Heart right ventricle (tissue), 12 donors: Measurements from ENCODE around the gene TMSB15B. TPM values are rescaled to one million over a fixed set of nuclear protein-coding genes. Genes with fewer than 3 reads are reported as not detected.

Source experiments
- polyA plus RNA-seq, 2 donors: library from polyadenylated mRNA; stranded (reverse); fragments of 200-250 nt; gene quantifications; one replicate each; pipeline ENCODE4 v1.2.3, GENCODE V29; 2013
- total RNA-seq, 10 donors: library from RNA; stranded (reverse); fragmentation: NEBNext Ultra II Directional in 3 of 10; extraction: Animal tissue kit (Norgen Biotek cat#: 25700) in 3 of 10; gene quantifications; one replicate each; pipeline versions ENCODE4 v1.2.1 to v1.2.4, GENCODE V29; 2021 to 2023
- donor health status: ischemic (EF 13 %, LVEDD 7.1; RV severe dilation, severe dysfunction).
- donor health status: healthy with polysubstance abuse.
- donor health status: DM: no; HTN: yes; CAD: no.
- donor health status: DM: no; HTN: no; CAD: no.
- donor health status: ischemic (EF 25% LVEDD 6.9; RV normal size, moderate dysfunction).
- donor health status: ischemic (EF 25% LVEDD 5.7; RV mildly dilated, moderate dysfunction).
- donor health status: healthy.
- donor health status: nonischemic (EF 11% LVEDD 7.7; RV severe dilation, severe dysfunction).
- donor health status: DM: yes; HTN: yes; CAD: no.
- donor health status: PGD.
- donor health status: ischemic (EF 29% LVEDD 5.4; RV normal size, mild dysfunction).
- donor health status: nonischemic (EF 23%, LVEDD 6.1; RV moderate dilation, normal function).

Gene TMSB15B
- total and polyA plus RNA-seq, 12 donors: 0.28 to 1.6 (median 0.51) TPM; not detected in 2

Other genes starting within 250 kb of the TMSB15B start
- 10 to 100 TPM in 1 of 10 donors, 1 to 10 TPM in 8, under 1 TPM in 1; 0.94 to 10.4 (median 2.6) TPM for gene PLP1, start 185.8 kb upstream of the TMSB15B start, total RNA-seq
- 1 to 10 TPM; 2.7 to 5.3 TPM for gene PLP1, start 185.8 kb upstream of the TMSB15B start, polyA plus RNA-seq
- gene RAB9B, start 130.4 kb upstream of the TMSB15B start, total RNA-seq: 10 to 100 TPM; 17.5 to 42.4 (median 34.4) TPM
- gene RAB9B, start 130.4 kb upstream of the TMSB15B start, polyA plus RNA-seq: 1 to 10 TPM; 4.4 to 5.6 TPM
- not detected for gene H2BW1, start 51.1 kb downstream of the TMSB15B start, total RNA-seq
- not detected for gene H2BW1, start 51.1 kb downstream of the TMSB15B start, polyA plus RNA-seq
- not detected for gene H2BW2, start 77.3 kb downstream of the TMSB15B start, total RNA-seq
- gene H2BW2, start 77.3 kb downstream of the TMSB15B start, polyA plus RNA-seq: not detected
- under 1 TPM in 7 of 10 donors, not detected in 3; 0.09 to 0.35 (median 0.15) TPM for gene TMSB15C, start 113.6 kb downstream of the TMSB15B start, total RNA-seq
- under 1 TPM; 0.14 to 0.15 TPM for gene TMSB15C, start 113.6 kb downstream of the TMSB15B start, polyA plus RNA-seq
- 1 to 10 TPM in 3 of 10 donors, under 1 TPM in 6, not detected in 1; 0.38 to 1.7 (median 0.52) TPM for gene ZCCHC18, start 149.9 kb downstream of the TMSB15B start, total RNA-seq
- gene ZCCHC18, start 149.9 kb downstream of the TMSB15B start, polyA plus RNA-seq: under 1 TPM; 0.48 to 0.80 TPM
- gene SLC25A53, start 194.4 kb downstream of the TMSB15B start, total RNA-seq: 10 to 100 TPM; 10.8 to 15.6 (median 11.6) TPM
- 1 to 10 TPM; 4.2 to 5.6 TPM for gene SLC25A53, start 194.4 kb downstream of the TMSB15B start, polyA plus RNA-seq
- gene FAM199X, start 203.8 kb downstream of the TMSB15B start, total RNA-seq: 10 to 100 TPM; 10.5 to 12.8 (median 11.1) TPM
- gene FAM199X, start 203.8 kb downstream of the TMSB15B start, polyA plus RNA-seq: 1 to 10 TPM; 4.2 to 8.5 TPM